ENCODE data around the gene ODAM.

- TF ChIP-seq CTCF (IDR thresholded peaks at IDR 0.05) (no peak), POLR2A (IDR thresholded peaks at IDR 0.05) (no peak)
These were observed at the start of gene ODAM for GRCh38 chr4:70195425-70195824.

All from right lobe of liver (tissue), 4 donors.